RWPE1 (cell line): Measurements from ENCODE around the gene AK4.
"Not testable (repeated sequence)": the region's sequence is repeated elsewhere in the genome, so short reads cannot be mapped to it uniquely, and the experiment has no call there.

Experiments used
- CTCF ChIA-PET: fragments of 350-600 bp; sonication (Branson Sonifier 250); formaldehyde crosslinking; extraction: SDS; loops from one replicate; lab custom pipeline; 2021; lab: Yijun Ruan, JAX
- POLR2A ChIA-PET: fragments of 400-600 bp; formaldehyde crosslinking; extraction: SDS; loops from one replicate; lab custom pipeline; 2020; ENCODE audit warnings: antibody characterized with exemption; ENCODE audit not compliant: low non-redundant PET; lab: Yijun Ruan, JAX
- DNase-seq: peaks from one replicate; pipeline ENCODE4 v3.0.0; 2012; ENCODE audit warnings: low spot score
- H3K27ac ChIP-seq: fragments of 450-650 bp; 2 replicates; pipeline ENCODE4 v1.5.1; 2017
- CTCF ChIP-seq: fragments of 450-650 bp; conservative IDR thresholded peaks from 2 replicates; pipeline ENCODE4 v1.5.1; 2017; ENCODE audit warnings: low read depth, mild to moderate bottlenecking

AK4 gene

GRCh38 chr1:65113298-65113697 is 34.7 kb upstream of the AK4 start:
- TF ChIP-seq CTCF: no peak
- ChIA-PET POLR2A (no interaction called here), CTCF (interaction anchor here (0.7 kb wide), 1 partner anchor 18 kb away, joined by 3 read pairs; no protein-coding TSS in a partner anchor)
- H3K27ac ChIP-seq: no peak overlapping the region
- DNase-seq: no peak

DNA sequence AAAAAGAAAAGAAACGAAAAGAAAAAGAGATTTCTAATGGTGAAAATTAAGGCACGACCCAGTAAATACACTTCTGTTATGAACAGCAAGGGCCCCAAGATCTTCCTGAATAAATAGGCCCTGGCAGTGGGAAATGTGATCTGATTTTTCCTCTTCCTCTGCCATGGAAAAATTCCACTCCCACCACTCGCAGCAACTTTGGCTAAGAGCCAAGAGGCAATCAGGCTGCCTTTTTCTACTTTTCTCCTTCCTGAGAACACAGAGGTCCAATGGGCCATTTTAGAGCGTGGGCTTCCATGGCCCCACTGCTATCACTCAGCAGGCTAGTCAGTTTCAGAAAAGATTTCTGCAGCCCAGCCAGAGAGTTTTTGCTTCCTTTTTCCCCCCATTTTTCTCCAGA is 33.7 kb upstream of the AK4 start:
- no peak for DNase-seq
- no peak overlapping the region for H3K27ac ChIP-seq
- TF ChIP-seq CTCF: no peak
- ChIA-PET CTCF (no interaction called here), POLR2A (no interaction called here)

DNA sequence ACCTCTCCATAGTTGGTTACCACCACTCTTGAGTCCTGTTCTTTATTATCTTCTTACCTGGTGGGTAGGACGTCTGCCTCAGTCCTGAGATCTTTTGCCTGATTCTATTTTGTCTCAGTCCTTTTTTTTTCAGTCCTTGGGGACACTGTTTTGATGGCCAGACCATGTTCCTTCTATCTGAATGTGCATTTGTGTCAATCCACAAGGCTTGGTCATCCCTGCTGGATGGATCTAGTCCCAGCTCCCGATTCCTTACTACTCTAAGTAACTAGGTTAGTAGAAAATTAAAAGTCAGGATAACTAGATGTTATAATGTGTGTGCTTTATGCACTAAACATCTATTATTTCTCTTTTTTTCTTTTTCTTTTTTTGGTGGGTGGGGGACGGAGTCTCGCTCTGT is 28.1 kb upstream of the AK4 start:
- POLR2A ChIA-PET: no interaction called here
- H3K27ac ChIP-seq: no peak overlapping the region
- no peak for TF ChIP-seq CTCF
- no peak for DNase-seq
- CTCF ChIA-PET: no interaction called here

- DNase-seq, H3K27ac ChIP-seq, CTCF ChIA-PET, POLR2A ChIA-PET: not testable (repeated sequence)
Measured at GRCh38 chr1:65129104-65129503, 18.9 kb upstream of the AK4 start.

GRCh38 chr1:65138524-65138923 is 9.5 kb upstream of the AK4 start:
- POLR2A ChIA-PET: no interaction called here
- no peak for DNase-seq
- no peak overlapping the region for H3K27ac ChIP-seq
- no peak for TF ChIP-seq CTCF
- CTCF ChIA-PET: interaction anchor here (0.7 kb wide), 1 partner anchor 44 kb away, joined by 3 read pairs; no protein-coding TSS in a partner anchor

GRCh38 chr1:65139793-65140192 is 8.2 kb upstream of the AK4 start:
- CTCF ChIA-PET, H3K27ac ChIP-seq, POLR2A ChIA-PET, DNase-seq: not testable (repeated sequence)

GRCh38 chr1:65141394-65141793 is 6.6 kb upstream of the AK4 start:
- no peak for TF ChIP-seq CTCF
- DNase-seq: peak; percentile 50
- CTCF ChIA-PET: no interaction called here
- POLR2A ChIA-PET: no interaction called here
- H3K27ac ChIP-seq: no peak overlapping the region

- POLR2A ChIA-PET: no interaction called here
- no peak overlapping the region for H3K27ac ChIP-seq
- TF ChIP-seq CTCF: no peak
- DNase-seq: no peak
- CTCF ChIA-PET: interaction anchor here (0.6 kb wide), 1 partner anchor 72 kb away, joined by 3 read pairs; no protein-coding TSS in a partner anchor
Measured at GRCh38 chr1:65141918-65142317, 6.1 kb upstream of the AK4 start.

DNA sequence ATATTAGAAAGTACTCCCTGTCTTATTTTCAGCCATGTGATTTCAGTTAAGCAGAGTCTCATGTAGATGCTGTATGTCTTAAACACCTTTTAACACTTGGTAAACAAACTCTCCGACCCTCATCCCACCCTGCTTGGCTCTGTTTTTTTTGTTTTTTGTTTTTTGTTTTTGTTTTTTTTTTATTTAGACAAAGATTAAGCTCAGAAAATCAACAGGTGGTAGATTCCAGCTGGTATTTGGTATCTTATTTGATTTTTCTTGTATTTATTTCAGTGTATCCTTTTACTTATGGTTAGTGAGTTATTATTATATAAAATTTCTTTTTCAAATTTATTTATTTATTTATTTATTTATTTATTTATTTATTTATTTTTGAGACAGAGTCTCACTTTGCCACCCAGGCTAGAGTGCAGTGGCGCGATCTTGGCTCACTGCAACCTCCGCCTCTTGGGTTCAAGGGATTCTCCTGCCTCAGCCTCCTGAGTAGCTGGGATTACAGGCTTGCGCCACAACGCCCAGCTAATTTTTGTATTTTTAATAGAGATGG is 4.8 kb upstream of the AK4 start:
- CTCF ChIA-PET, POLR2A ChIA-PET, DNase-seq, H3K27ac ChIP-seq: not testable (repeated sequence)
